Colonic mucosa (tissue), 4 donors: ENCODE measurements around the gene LGR4. TPM values are rescaled to one million over a fixed set of nuclear protein-coding genes. Genes with fewer than 3 reads are reported as not detected.

Experiments
- DNase-seq: peaks from one replicate; pipeline ENCODE4 v3.0.0-alpha.2; 2020
- H3K27ac ChIP-seq: fragments of 200-600 bp; one replicate; pipeline ENCODE4 v1.8.0; 2021
- H3K27me3 ChIP-seq: fragments of 200-600 bp; one replicate; pipeline ENCODE4 v1.8.0; 2021
- H3K36me3 ChIP-seq: fragments of 200-600 bp; one replicate; pipeline ENCODE4 v1.8.0; 2021
- H3K4me1 ChIP-seq: fragments of 200-600 bp; one replicate; pipeline ENCODE4 v1.8.0; 2021; ENCODE audit warnings: mild to moderate bottlenecking
- H3K4me3 ChIP-seq: fragments of 200-600 bp; one replicate; pipeline ENCODE4 v1.8.0; 2021
- H3K9ac ChIP-seq, 2 donors: one replicate each; pipeline ENCODE4 v1.7.0; 2013; ENCODE audit warnings: control low read depth in 2 of 2, low read depth in 2 of 2, low read length in 2 of 2
- H3K9me3 ChIP-seq: fragments of 200-600 bp; one replicate; pipeline ENCODE4 v1.8.0; 2021
- CTCF ChIP-seq: fragments of 200-600 bp; IDR thresholded peaks from one replicate; pipeline ENCODE4 v1.8.0; 2022; ENCODE audit warnings: antibody characterized with exemption, mild to moderate bottlenecking
- intact Hi-C: fragments of 100-400 bp; cut with DNase I; formaldehyde crosslinking; loops from one replicate; pipeline ENCODE4 v1.14.1; 2022
- total RNA-seq, 2 donors: library from RNA; stranded (reverse); fragmentation: NEBNext Ultra II Directional in 1 of 2; extraction: Animal tissue kit (Norgen Biotek cat#: 25700) in 1 of 2; gene quantifications; one replicate each; pipeline ENCODE4 v1.2.1, GENCODE V29; 2021
- donor health status: healthy.
- donor health status: DM: no; HTN: no; CAD: no.
- donor health status: DM: no; HTN: no; CAD: no.

LGR4 gene
- total RNA-seq, 2 donors from 2014 or later = 88.2 to 94.5 TPM

DNA sequence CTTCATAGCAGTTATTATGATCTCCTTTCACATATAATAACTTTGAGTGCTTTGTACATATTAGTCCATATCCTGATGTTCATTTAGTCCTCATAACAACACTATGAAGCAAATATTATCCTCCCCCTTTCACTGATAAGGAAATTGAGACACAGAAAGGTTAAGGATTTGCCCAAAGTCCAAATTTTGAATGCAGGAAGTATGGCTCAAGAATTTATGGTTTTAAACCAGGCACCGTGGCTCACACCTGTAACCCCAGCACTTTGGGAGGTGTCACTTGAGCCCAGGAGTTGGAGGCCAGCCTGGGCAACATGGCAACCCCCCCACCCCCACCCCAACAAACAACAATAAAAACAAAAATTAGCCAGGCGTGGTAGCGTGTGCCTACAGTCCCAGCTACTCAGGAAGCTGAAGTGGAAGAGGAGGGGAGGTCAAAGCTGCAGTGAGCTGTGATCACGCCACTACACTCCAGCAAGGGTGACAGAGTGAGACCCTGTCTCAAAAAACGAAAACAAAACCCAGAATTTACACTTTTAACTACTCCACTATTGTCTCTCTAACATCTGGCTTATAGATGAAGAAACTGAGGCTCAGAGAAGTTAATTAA lies 118.1 kb downstream of the LGR4 start:
- Histone ChIP-seq H3K4me1 (peaks cover 9% of the 10 kb centered on the region), H3K36me3 (no peaks in the 10 kb centered on the region), H3K9ac (no peak overlapping the region), H3K27me3 (no peaks in the 10 kb centered on the region), H3K9me3 (no peaks in the 10 kb centered on the region), H3K4me3 (no peak overlapping the region), H3K27ac (peak overlapping the region; percentile 20)
- no peak for TF ChIP-seq CTCF
- intact Hi-C loops = no loop called here
- no peak for DNase-seq

GRCh38 chr11:27353593-27354358 lies 118.8 kb downstream of the LGR4 start:
- H3K4me3 ChIP-seq = no peak overlapping the region
- no peaks in the 10 kb centered on the region for H3K9me3 ChIP-seq
- intact Hi-C loops = no loop called here
- no peaks in the 10 kb centered on the region for H3K36me3 ChIP-seq
- H3K4me1 ChIP-seq = peaks cover 9% of the 10 kb centered on the region
- H3K27ac ChIP-seq = no peak overlapping the region
- no peaks in the 10 kb centered on the region for H3K27me3 ChIP-seq
- DNase-seq = no peak
- TF ChIP-seq CTCF = no peak
- H3K9ac ChIP-seq = no peak overlapping the region

DNA sequence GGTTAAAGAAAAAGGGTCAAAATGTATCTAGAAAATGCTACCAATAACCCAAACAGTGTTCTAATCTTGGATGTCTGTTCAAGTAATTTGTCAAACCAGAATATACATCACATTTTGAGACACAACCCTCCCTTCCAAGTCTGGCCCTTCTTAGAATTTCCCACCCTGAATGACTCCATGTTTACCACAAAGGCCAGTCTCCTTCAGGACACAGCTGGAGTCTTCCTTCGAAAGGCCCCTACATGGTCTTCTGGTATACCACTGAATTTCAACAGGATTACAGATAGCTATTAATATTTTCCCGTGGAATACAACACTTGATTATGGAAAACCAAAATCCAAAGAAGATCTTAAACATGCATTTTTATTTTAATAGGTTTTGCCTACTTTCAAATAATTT lies 119.8 kb downstream of the LGR4 start:
- Histone ChIP-seq H3K4me1 (peaks cover 9% of the 10 kb centered on the region), H3K4me3 (no peak overlapping the region), H3K9ac (no peak overlapping the region), H3K9me3 (no peaks in the 10 kb centered on the region), H3K36me3 (no peaks in the 10 kb centered on the region), H3K27ac (no peak overlapping the region), H3K27me3 (no peaks in the 10 kb centered on the region)
- no peak for DNase-seq
- no peak for TF ChIP-seq CTCF
- intact Hi-C loops = no loop called here

GRCh38 chr11:27350511-27350910 lies 122.1 kb downstream of the LGR4 start:
- Histone ChIP-seq H3K27ac (no peak overlapping the region), H3K36me3 (no peaks in the 10 kb centered on the region), H3K27me3 (no peaks in the 10 kb centered on the region), H3K9ac (no peak overlapping the region), H3K4me3 (no peak overlapping the region), H3K9me3 (no peaks in the 10 kb centered on the region), H3K4me1 (peaks cover 6% of the 10 kb centered on the region)
- TF ChIP-seq CTCF = no peak
- intact Hi-C loops = no loop called here
- DNase-seq = no peak

- no peaks in the 10 kb centered on the region for H3K27me3 ChIP-seq
- no peaks in the 10 kb centered on the region for H3K9me3 ChIP-seq
- H3K4me1 ChIP-seq = peaks cover 5% of the 10 kb centered on the region
- DNase-seq = no peak
- H3K36me3 ChIP-seq = no peaks in the 10 kb centered on the region
- no peak overlapping the region for H3K9ac ChIP-seq
- no peak overlapping the region for H3K4me3 ChIP-seq
- intact Hi-C loops = no loop called here
- TF ChIP-seq CTCF = no peak
- H3K27ac ChIP-seq = no peak overlapping the region
Observed at GRCh38 chr11:27349919-27350318, 122.7 kb downstream of the LGR4 start.
